ENCODE data around the gene L3MBTL4. TPM values are rescaled to one million over a fixed set of nuclear protein-coding genes. Genes with fewer than 3 reads are reported as not detected.
A peak's percentile ranks its signal among the peaks of the same experiment; 100 is the strongest.
"Not testable (repeated sequence)": the region's sequence is repeated elsewhere in the genome, so short reads cannot be mapped to it uniquely, and the experiment has no call there.

The L3MBTL4 gene
- total RNA-seq, 6 experiments from 2014 or later = not detected

DNA sequence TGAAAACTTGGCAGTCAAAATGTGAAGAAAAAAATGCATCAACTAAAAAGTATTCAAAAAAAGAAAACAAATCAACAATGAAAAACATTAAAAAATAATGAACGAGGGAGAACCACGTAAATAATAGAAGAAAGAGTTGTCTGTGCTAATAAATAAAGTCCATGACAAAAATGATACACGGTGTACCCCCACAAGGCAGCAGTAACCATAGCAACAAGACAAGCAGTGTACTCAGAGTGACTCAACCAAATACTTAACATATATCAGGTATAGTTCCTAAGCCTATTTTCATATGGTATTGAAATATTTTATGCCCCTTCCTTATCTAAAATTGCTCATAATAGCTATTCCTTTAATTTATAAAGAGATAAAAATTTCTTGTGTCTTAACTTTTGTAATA lies 357.1 kb downstream of the L3MBTL4 start:
- peaks cover 2% of the 10 kb centered on the region; the same call in 1 of the 2 replicates for H3K27me3 Mint-ChIP-seq (ENCODE audit: insufficient read depth)
- no peak overlapping the region for H3K27ac Mint-ChIP-seq
- H3K9me3 Mint-ChIP-seq = peaks cover 4% of the 10 kb centered on the region
- H3K4me3 Mint-ChIP-seq = no peak overlapping the region
- peaks cover 33% of the 10 kb centered on the region; the same call in 1 of the 2 replicates for H3K4me1 Mint-ChIP-seq (ENCODE audit: low read depth)
- no peak for DNase-seq
- no peaks in the 10 kb centered on the region; the same call in 1 of the 2 replicates for H3K36me3 Mint-ChIP-seq (ENCODE audit: low read depth)
- TF ChIP-seq, protein P1, sequence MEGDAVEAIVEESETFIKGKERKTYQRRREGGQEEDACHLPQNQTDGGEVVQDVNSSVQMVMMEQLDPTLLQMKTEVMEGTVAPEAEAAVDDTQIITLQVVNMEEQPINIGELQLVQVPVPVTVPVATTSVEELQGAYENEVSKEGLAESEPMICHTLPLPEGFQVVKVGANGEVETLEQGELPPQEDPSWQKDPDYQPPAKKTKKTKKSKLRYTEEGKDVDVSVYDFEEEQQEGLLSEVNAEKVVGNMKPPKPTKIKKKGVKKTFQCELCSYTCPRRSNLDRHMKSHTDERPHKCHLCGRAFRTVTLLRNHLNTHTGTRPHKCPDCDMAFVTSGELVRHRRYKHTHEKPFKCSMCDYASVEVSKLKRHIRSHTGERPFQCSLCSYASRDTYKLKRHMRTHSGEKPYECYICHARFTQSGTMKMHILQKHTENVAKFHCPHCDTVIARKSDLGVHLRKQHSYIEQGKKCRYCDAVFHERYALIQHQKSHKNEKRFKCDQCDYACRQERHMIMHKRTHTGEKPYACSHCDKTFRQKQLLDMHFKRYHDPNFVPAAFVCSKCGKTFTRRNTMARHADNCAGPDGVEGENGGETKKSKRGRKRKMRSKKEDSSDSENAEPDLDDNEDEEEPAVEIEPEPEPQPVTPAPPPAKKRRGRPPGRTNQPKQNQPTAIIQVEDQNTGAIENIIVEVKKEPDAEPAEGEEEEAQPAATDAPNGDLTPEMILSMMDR (IDR thresholded peaks at IDR 0.05) = no peak

DNA sequence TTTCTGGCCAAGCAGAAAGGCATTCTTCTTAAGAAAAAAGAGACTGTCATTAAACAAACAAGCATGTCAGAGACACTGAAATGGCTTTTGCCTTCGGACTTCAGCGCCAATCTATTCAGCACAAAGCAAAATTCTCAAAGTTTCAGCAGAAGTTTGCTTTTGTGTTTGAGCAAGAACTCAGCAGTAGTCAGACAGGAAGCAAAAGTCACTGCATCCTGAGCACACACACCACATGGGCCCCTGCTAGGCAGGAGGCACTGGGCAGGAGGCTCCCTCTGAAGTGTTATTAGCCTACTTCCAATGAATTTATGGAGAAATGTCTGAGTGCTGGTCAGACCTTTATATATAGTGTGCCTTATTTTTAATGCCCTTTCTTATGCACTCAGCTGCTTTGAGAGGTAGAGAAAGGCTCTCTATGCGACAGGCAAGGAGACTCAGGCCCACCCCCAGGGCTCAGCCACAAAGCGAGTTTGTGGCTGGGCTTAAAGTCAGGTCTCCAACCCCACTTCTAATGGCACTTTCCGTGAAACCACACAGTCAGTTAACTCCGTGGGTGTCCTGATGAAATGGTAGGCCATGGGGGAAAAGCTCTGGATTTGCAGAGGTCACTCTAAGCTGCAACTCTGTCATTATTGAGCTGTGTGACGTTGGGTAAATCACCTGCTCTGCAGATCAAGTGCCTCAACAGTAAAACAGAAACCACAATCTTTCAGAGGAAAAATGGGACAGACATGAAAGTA lies 358.4 kb downstream of the L3MBTL4 start:
- Mint-ChIP-seq H3K27ac (peak overlapping the region; percentile 80), H3K4me1 (ENCODE audit: low read depth) (peaks cover 33% of the 10 kb centered on the region; the same call in 1 of the 2 replicates), H3K36me3 (ENCODE audit: low read depth) (no peaks in the 10 kb centered on the region; the same call in 1 of the 2 replicates), H3K9me3 (peaks cover 5% of the 10 kb centered on the region; the same call in 1 of the 2 replicates), H3K27me3 (ENCODE audit: insufficient read depth) (peaks cover 2% of the 10 kb centered on the region; the same call in 1 of the 2 replicates), H3K4me3 (peak overlapping the region; percentile 60)
- TF ChIP-seq, protein P1 (IDR thresholded peaks at IDR 0.05) = no peak
- DNase-seq = no peak

DNA sequence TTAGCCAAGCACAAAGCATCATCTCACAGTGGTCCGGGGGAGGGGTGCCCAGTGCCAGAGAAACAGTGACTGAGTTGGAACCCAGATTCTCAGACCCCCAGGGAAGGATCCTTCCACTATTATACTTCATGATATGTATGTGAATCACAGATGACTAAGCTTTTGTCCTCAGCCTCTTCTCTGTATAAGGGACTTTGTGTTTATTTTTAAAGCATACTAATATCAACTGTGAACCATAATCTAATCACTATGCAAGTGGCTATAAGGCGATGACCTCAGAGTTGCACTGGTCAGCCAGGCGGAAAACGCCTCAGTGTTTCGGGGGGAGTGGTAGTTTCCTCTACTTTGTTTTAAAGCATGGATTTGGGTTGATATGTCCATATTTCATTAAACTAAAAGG lies 359.0 kb downstream of the L3MBTL4 start:
- Mint-ChIP-seq H3K9me3 (peaks cover 5% of the 10 kb centered on the region; the same call in 1 of the 2 replicates), H3K27me3 (ENCODE audit: insufficient read depth) (peaks cover 2% of the 10 kb centered on the region), H3K4me3 (peak overlapping the region; percentile 60), H3K36me3 (ENCODE audit: low read depth) (no peaks in the 10 kb centered on the region; the same call in 1 of the 2 replicates), H3K27ac (peak overlapping the region; percentile 80), H3K4me1 (ENCODE audit: low read depth) (peaks cover 33% of the 10 kb centered on the region; the same call in 1 of the 2 replicates)
- peak; percentile 40 for DNase-seq
- TF ChIP-seq, protein P1 (IDR thresholded peaks at IDR 0.05) = no peak

DNA sequence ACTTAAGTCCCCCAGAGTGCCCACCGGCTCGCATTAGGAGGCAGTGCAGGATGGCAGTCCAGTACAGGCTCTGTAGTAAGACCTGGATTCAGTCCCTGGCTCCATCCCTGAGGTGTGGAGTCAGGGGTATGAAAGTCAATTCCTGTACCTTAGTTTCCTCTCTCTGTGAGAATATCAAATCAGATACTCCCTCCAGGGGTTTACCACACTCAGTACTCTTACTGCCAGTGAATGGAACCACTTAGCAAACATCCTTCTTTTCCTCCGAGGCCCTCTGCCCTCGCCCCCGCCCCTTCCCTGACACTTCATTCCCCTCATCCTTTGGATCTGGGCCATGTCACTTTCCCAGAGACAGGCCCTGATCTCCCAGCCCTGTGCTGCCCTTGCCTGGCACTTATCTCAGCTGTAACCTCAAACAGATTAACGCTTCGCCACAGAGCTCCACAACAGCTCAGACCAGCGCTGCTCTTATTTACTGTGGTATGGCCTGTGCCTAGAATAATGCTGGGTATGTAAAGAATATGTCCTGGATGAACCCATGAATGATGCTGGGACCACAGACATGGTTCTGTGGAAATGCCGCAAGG lies 360.4 kb downstream of the L3MBTL4 start:
- H3K9me3 Mint-ChIP-seq = peaks cover 7% of the 10 kb centered on the region; the same call in 1 of the 2 replicates
- DNase-seq = no peak
- H3K4me1 Mint-ChIP-seq (ENCODE audit: low read depth) = peaks cover 33% of the 10 kb centered on the region; the same call in 1 of the 2 replicates
- TF ChIP-seq, protein P1 (IDR thresholded peaks at IDR 0.05) = no peak
- H3K4me3 Mint-ChIP-seq = no peak overlapping the region
- no peak overlapping the region for H3K27ac Mint-ChIP-seq
- no peaks in the 10 kb centered on the region; the same call in 1 of the 2 replicates for H3K36me3 Mint-ChIP-seq (ENCODE audit: low read depth)
- peaks cover 2% of the 10 kb centered on the region for H3K27me3 Mint-ChIP-seq (ENCODE audit: insufficient read depth)

DNA sequence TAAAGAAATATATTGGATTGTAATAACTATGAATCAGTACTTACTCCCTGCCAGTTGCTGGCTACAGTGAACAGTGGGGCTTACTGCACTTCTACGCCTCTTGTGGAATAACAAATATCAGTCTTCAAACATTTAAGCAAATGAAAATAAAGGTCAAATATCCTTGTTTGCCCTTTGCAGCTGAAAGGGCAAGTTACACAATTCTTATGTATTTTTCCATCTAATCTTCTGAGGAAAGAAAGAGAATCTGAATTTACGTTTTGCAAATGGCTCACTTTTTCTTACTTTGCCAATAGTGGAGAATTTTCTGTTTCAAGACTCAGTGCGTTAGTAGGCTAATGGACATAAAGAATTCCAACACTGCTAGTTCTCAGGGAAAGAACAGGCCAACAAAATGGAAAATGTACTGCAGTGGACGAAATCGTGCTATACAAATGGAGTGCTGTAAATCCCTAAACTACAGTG lies 362.2 kb downstream of the L3MBTL4 start:
- TF ChIP-seq, protein P1 (IDR thresholded peaks at IDR 0.05) = no peak
- peaks cover 2% of the 10 kb centered on the region for H3K27me3 Mint-ChIP-seq (ENCODE audit: insufficient read depth)
- H3K4me3 Mint-ChIP-seq = no peak overlapping the region
- no peak overlapping the region for H3K27ac Mint-ChIP-seq
- peaks cover 17% of the 10 kb centered on the region; the same call in 1 of the 2 replicates for H3K4me1 Mint-ChIP-seq (ENCODE audit: low read depth)
- no peak for DNase-seq
- no peaks in the 10 kb centered on the region; the same call in 1 of the 2 replicates for H3K36me3 Mint-ChIP-seq (ENCODE audit: low read depth)
- peaks cover 15% of the 10 kb centered on the region; the same call in 1 of the 2 replicates for H3K9me3 Mint-ChIP-seq

DNA sequence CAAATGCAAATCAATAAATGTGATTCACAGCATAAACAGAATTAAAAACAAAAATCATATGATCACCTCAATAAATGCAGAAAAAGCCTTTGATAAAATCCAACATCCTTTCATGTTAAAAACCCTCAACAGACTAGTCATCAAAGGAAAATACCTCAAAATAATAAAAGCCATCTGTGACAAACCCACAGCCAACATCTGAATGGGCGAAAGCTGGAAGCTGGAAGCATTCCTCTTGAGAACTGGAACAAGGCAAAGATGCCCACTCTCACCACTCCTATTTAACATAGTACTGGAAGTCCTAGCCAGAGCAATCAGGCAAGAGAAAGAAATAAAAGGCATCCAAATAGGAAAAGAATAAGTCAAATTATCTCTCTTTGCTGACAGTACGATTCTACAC lies 367.1 kb downstream of the L3MBTL4 start:
- H3K4me3 Mint-ChIP-seq; DNase-seq; H3K27ac Mint-ChIP-seq; H3K36me3 Mint-ChIP-seq (ENCODE audit: low read depth); H3K27me3 Mint-ChIP-seq (ENCODE audit: insufficient read depth); H3K4me1 Mint-ChIP-seq (ENCODE audit: low read depth): not testable (repeated sequence)
- peaks cover 35% of the 10 kb centered on the region for H3K9me3 Mint-ChIP-seq
